GM12892 (cell line): Measurements from ENCODE around the gene NOL6.

ENCODE experiments used
- POLR2A ChIP-seq: IDR thresholded peaks from 2 replicates; pipeline ENCODE4 v1.6.1; 2011; ENCODE audit warnings: low read depth, low read length, control low read depth
- POLR2AphosphoS5 ChIP-seq: IDR thresholded peaks from 2 replicates; pipeline ENCODE4 v1.6.1; 2011; ENCODE audit warnings: low read depth, low read length, control low read depth

- no peak for TF ChIP-seq POLR2A
- no peak for TF ChIP-seq POLR2AphosphoS5
Observed at GRCh38 chr9:33461492-33461891, 12.2 kb downstream of the NOL6 start.
